ENCODE measurements around the gene CAMTA1.

Gene CAMTA1

DNA sequence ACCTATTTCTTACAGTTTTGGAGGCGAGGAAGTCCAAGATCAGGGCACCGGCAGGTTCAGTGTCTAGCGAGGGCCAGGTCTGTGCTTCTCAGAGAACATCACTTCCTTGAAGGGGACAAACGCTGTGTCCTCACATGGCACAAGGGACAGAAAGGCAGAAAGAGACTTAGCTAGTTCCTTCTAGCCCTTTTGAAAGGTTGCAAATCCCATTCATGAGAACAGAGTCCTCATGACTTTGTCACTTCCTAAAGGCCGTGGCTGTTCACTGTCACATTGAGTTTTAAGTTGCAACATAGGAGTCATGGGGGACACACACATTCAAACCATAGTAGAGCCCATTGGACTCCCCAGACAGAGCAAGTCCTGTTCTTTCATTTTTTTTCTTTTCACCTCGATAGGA, 1026.2 kb downstream of the CAMTA1 start:
- DNase-seq (ENCODE audit: low read depth in 3 of 3) = no peak

DNA sequence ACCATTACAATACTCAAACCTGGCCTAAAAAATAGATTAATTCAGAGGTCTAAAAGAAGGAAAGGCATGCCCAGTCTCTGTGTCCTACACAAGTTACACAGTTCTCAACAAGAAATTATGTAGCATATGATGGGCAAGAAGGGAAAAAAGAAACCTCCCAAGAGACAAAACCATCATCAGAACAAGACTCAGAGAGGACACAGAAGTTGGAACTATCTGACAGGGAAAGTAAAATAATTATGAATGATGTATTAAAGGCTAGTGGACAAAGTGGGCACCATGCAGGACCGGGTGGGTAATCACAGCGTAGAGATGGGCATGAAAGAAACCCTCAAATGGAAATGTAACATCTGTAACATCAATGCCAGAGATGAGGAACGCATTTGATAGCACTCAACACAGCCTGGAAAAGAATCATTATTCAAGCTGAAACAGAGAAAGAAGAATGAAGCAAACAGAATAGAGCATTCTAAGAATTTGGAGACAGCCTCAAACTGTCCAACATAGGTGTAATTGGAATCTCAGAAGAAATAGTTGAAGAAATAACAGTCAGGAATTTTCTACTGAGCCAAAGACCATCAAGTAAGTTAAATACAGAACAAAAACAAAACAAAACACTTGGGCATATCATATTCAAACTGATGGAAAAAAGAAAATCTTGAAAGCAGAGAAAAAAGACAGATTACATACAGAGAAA, 1028.6 kb downstream of the CAMTA1 start:
- no peak for DNase-seq (ENCODE audit: low read depth in 3 of 3)

Measured in stimulated activated CD4-positive, alpha-beta T cell treated with anti-CD3 and anti-CD28 coated beads, TNF-alpha, amount 100 ng/mL, for 48 hours (primary cell).